HG03521 (cell line): ENCODE results near the gene KRTAP10-10.
"Not testable (repeated sequence)": the region's sequence is repeated elsewhere in the genome, so short reads cannot be mapped to it uniquely, and the experiment has no call there.

Source experiments
- ATAC-seq: cut with Tn5 transposase; IDR thresholded peaks from one replicate; pipeline ENCODE4 v1.9.1; 2021; ENCODE audit warnings: mild to moderate bottlenecking, moderate library complexity; ENCODE audit not compliant: unreplicated experiment

The KRTAP10-10 gene

GRCh38 chr21:44601596-44602462, 35.3 kb upstream of the KRTAP10-10 start:
- no peak for ATAC-seq

GRCh38 chr21:44602463-44602850, 34.7 kb upstream of the KRTAP10-10 start:
- no peak for ATAC-seq

GRCh38 chr21:44603109-44603875, 33.9 kb upstream of the KRTAP10-10 start:
- ATAC-seq = no peak

- ATAC-seq = no peak
Observed at GRCh38 chr21:44603911-44604310, 33.2 kb upstream of the KRTAP10-10 start.

GRCh38 chr21:44606495-44606894, 30.7 kb upstream of the KRTAP10-10 start:
- ATAC-seq = no peak

- ATAC-seq = no peak
Observed at GRCh38 chr21:44609193-44609592, 28.0 kb upstream of the KRTAP10-10 start.

- ATAC-seq = not testable (repeated sequence)
Observed at GRCh38 chr21:44610157-44610843, 26.9 kb upstream of the KRTAP10-10 start.

- ATAC-seq = no peak
Observed at GRCh38 chr21:44611551-44611950, 25.6 kb upstream of the KRTAP10-10 start.

- ATAC-seq = no peak
Observed at GRCh38 chr21:44612029-44612486, 25.1 kb upstream of the KRTAP10-10 start, which contains the start of gene KRTAP10-8. KRTAP10-8 (plus strand) TSS chr21:44612079; CDS start chr21:44612101, 22 bp downstream.

- no peak for ATAC-seq
Observed at GRCh38 chr21:44612669-44613229, 24.4 kb upstream of the KRTAP10-10 start.

GRCh38 chr21:44613386-44614155, 23.6 kb upstream of the KRTAP10-10 start:
- no peak for ATAC-seq

- ATAC-seq = no peak
Observed at GRCh38 chr21:44614161-44614631, 23.0 kb upstream of the KRTAP10-10 start.

- ATAC-seq = no peak
Observed at GRCh38 chr21:44614961-44615391, 22.2 kb upstream of the KRTAP10-10 start.

- ATAC-seq = no peak
Observed at GRCh38 chr21:44615466-44615865, 21.7 kb upstream of the KRTAP10-10 start.

- ATAC-seq = no peak
Observed at GRCh38 chr21:44615911-44616590, 21.1 kb upstream of the KRTAP10-10 start.

GRCh38 chr21:44616591-44616926, 20.6 kb upstream of the KRTAP10-10 start:
- ATAC-seq = no peak

- ATAC-seq = no peak
Observed at GRCh38 chr21:44617071-44617501, 20.1 kb upstream of the KRTAP10-10 start.

GRCh38 chr21:44618504-44618903, 18.7 kb upstream of the KRTAP10-10 start:
- ATAC-seq = no peak

GRCh38 chr21:44618909-44619308, 18.2 kb upstream of the KRTAP10-10 start:
- ATAC-seq = no peak
